Measurements from ENCODE around the gene ZNF532. TPM values are rescaled to one million over a fixed set of nuclear protein-coding genes. Genes with fewer than 3 reads are reported as not detected.
A peak's percentile ranks its signal among the peaks of the same experiment; 100 is the strongest.

Gene ZNF532
- total and polyA plus RNA-seq, 2 donors (not counting 3 experiments of a cell fraction or from before 2014, with no cell fraction given): 42.3 to 70.1 TPM

DNA sequence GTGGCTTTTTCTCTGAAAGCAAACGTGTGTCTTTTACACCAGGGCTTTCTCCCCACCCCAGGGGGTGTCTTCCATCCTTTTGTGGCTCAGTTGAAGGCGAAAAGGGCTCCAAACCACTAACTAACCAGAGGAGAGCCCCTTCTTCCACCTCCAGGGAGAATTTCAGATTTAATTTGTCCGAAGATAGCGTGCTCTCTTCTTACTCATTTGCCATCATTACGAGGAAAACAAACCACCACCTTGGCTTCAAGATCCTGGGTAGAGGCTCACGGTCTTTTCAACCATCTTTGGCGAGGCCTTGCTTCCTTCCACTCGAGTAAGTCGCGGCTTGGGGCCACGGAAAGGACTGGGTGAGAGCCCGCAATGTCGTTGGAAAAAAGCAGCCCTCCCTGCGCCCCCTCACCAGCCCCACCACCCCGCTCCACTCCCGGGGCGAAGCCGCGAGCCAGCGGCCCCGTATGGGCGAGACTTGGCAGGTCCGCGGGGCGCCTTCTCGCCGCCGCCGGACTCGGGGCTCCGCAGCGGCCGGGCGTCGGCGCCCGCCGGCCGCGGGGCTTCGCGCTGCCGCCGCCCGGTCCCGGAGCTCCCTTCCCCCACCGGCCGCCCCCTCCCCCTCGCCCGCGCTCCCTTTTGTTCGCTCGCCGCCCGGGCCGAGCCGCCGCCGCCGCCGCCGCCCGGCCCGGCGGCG lies 1.7 kb upstream of the ZNF532 start:
- TF ChIP-seq JUN (IDR thresholded peaks at IDR 0.05; ENCODE audit: borderline replicate concordance, insufficient read depth, insufficient read length, low read depth) (no peak), EZH2 (IDR thresholded peaks at IDR 0.05; ENCODE audit: borderline replicate concordance, low read depth, low read length, severe bottlenecking) (no peak), GATA2 (IDR thresholded peaks at IDR 0.05; ENCODE audit: insufficient read depth, insufficient read length, low read depth, low read length) (no peak), MYC (IDR thresholded peaks at IDR 0.05; ENCODE audit: low read depth, low read length) (no peak), POLR2AphosphoS5 (IDR thresholded peaks at IDR 0.05; ENCODE audit: insufficient read depth, low read depth, low read length) (no peak), POLR2A (IDR thresholded peaks at IDR 0.05; ENCODE audit: low read depth, low read length) (no peak), FOS (IDR thresholded peaks at IDR 0.05; ENCODE audit: borderline replicate concordance, insufficient read depth, low read length) (no peak)
- TF ChIP-seq, protein P1, sequence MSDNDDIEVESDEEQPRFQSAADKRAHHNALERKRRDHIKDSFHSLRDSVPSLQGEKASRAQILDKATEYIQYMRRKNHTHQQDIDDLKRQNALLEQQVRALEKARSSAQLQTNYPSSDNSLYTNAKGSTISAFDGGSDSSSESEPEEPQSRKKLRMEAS (IDR thresholded peaks at IDR 0.05; ENCODE audit: insufficient read depth, insufficient read length): no peak
- TF ChIP-seq, protein P2, sequence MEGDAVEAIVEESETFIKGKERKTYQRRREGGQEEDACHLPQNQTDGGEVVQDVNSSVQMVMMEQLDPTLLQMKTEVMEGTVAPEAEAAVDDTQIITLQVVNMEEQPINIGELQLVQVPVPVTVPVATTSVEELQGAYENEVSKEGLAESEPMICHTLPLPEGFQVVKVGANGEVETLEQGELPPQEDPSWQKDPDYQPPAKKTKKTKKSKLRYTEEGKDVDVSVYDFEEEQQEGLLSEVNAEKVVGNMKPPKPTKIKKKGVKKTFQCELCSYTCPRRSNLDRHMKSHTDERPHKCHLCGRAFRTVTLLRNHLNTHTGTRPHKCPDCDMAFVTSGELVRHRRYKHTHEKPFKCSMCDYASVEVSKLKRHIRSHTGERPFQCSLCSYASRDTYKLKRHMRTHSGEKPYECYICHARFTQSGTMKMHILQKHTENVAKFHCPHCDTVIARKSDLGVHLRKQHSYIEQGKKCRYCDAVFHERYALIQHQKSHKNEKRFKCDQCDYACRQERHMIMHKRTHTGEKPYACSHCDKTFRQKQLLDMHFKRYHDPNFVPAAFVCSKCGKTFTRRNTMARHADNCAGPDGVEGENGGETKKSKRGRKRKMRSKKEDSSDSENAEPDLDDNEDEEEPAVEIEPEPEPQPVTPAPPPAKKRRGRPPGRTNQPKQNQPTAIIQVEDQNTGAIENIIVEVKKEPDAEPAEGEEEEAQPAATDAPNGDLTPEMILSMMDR (IDR thresholded peaks at IDR 0.05; ENCODE audit: extremely low read depth in 1 of 2, insufficient read depth in 1 of 2, low read depth in 1 of 2, low read length in 2 of 2): no peak
- H3K27ac ChIP-seq (ENCODE audit: insufficient read depth, low read depth, low read length): peak overlapping the region; percentile 72
- peak overlapping the region; percentile 56 for H3K4me2 ChIP-seq (ENCODE audit: insufficient read depth, low read length)
- peak overlapping the region in 2 of 3 experiments; percentile 34 to 39 for H3K4me3 ChIP-seq (replicated peaks in 1 of 3; ENCODE audit: insufficient read depth in 1 of 3, low read depth in 1 of 3, low read length in 3 of 3)
- CTCF ChIA-PET: no interaction called here
- intact Hi-C loops (cut with micrococcal nuclease) (loop anchor here (1.0 kb wide), 1 partner anchor 78 kb away; no protein-coding TSS in a partner anchor), dilution Hi-C loops (cut with MboI; ENCODE audit: extremely low pct_ligation_motif_present, low sequenced_read_pairs) (no loop called here)
- DNase-seq (ENCODE audit: low read depth, low spot score): peak; percentile 55
- H3K9me3 ChIP-seq (replicated peaks; ENCODE audit: control insufficient read depth, insufficient read depth, low read length): no peaks in the 10 kb centered on the region
- H3K36me3 ChIP-seq (ENCODE audit: control insufficient read depth in 2 of 2, extremely low read depth in 1 of 2, insufficient read depth in 2 of 2, low read length in 2 of 2): peaks cover 0 to 2% of the 10 kb centered on the region in 2 experiments
- H3K4me1 ChIP-seq (ENCODE audit: control insufficient read depth, extremely low read depth, insufficient read depth, low read length): peaks cover 38% of the 10 kb centered on the region
- POLR2A ChIA-PET: no interaction called here
- H3K9me1 ChIP-seq (replicated peaks; ENCODE audit: control insufficient read depth, extremely low read depth, insufficient read depth, low read length): no peaks in the 10 kb centered on the region
- TSS peak; percentile 65 for BruUV-seq (replicated peaks)
- H3K27me3 ChIP-seq (ENCODE audit: control insufficient read depth in 2 of 2, insufficient read depth in 2 of 2, low read length in 2 of 2): no peaks in the 10 kb centered on the region
- peak overlapping the region; percentile 49 for H2AFZ ChIP-seq (ENCODE audit: low read depth, low read length)
- peaks cover 10% of the 10 kb centered on the region for H3K79me2 ChIP-seq (ENCODE audit: control insufficient read depth, insufficient read depth, low read length)
- FAIRE-seq: peak; percentile 15
- H4K20me1 ChIP-seq (replicated peaks; ENCODE audit: control insufficient read depth, extremely low read depth, insufficient read depth, low read length): no peaks in the 10 kb centered on the region
- peak overlapping the region; percentile 70 for H3K9ac ChIP-seq (replicated peaks; ENCODE audit: extremely low read depth, insufficient read depth, low read length)
